ENCODE results near the gene STK32B.

DNA sequence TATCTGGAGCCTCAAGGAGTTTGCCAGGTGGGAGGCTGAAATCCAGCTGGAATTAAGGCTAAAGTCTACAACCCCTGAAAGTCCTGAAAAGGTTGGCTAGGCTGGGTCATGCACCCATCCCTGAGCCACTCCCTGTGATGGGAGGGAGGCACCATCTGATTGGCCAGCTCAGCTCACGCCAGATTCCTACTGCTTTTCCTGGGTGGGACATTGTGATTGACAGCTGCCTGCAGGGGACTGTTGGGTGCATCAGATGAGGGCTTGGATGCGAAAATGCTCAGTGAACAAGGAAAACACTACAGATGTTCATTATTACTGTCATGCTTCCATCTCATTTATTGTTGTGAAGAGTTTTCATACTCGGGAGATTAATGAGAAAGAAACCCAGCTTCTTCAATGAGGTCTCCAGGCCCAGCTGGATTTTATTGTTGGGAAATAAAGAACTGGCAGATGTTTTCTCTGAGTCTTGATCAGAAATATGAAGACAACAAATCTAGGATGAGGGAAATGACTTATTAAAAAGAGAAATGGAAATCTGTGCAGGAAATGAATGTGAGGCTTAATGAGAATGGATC is 185.9 kb downstream of the STK32B start:
- TF ChIP-seq, protein P1, sequence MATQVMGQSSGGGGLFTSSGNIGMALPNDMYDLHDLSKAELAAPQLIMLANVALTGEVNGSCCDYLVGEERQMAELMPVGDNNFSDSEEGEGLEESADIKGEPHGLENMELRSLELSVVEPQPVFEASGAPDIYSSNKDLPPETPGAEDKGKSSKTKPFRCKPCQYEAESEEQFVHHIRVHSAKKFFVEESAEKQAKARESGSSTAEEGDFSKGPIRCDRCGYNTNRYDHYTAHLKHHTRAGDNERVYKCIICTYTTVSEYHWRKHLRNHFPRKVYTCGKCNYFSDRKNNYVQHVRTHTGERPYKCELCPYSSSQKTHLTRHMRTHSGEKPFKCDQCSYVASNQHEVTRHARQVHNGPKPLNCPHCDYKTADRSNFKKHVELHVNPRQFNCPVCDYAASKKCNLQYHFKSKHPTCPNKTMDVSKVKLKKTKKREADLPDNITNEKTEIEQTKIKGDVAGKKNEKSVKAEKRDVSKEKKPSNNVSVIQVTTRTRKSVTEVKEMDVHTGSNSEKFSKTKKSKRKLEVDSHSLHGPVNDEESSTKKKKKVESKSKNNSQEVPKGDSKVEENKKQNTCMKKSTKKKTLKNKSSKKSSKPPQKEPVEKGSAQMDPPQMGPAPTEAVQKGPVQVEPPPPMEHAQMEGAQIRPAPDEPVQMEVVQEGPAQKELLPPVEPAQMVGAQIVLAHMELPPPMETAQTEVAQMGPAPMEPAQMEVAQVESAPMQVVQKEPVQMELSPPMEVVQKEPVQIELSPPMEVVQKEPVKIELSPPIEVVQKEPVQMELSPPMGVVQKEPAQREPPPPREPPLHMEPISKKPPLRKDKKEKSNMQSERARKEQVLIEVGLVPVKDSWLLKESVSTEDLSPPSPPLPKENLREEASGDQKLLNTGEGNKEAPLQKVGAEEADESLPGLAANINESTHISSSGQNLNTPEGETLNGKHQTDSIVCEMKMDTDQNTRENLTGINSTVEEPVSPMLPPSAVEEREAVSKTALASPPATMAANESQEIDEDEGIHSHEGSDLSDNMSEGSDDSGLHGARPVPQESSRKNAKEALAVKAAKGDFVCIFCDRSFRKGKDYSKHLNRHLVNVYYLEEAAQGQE (IDR thresholded peaks at IDR 0.05; ENCODE audit: low read depth) = no peak
- TF ChIP-seq CEBPB (IDR thresholded peaks at IDR 0.05) = no peak
- TF ChIP-seq MAX (IDR thresholded peaks at IDR 0.05) = no peak
- no peak for TF ChIP-seq RAD21 (IDR thresholded peaks at IDR 0.05; ENCODE audit: low read depth)
- no peak for TF ChIP-seq EP300 (IDR thresholded peaks at IDR 0.05; ENCODE audit: borderline replicate concordance)

Measured in Ishikawa (cell line).